KOPT-K1 (cell line): Measurements from ENCODE around the gene ZRSR2.
"Not testable (repeated sequence)": the region's sequence is repeated elsewhere in the genome, so short reads cannot be mapped to it uniquely, and the experiment has no call there.

Experiments used
- H3K27ac ChIP-seq: fragments of 200-600 bp; sonication (generic); 2 replicates; pipeline ENCODE4 v1.5.1; 2016; ENCODE audit warnings: antibody characterized with exemption, mild to moderate bottlenecking, low read depth, low read length; ENCODE audit not compliant: poor library complexity, severe bottlenecking
- H3K36me3 ChIP-seq: fragments of 200-600 bp; sonication (generic); 2 replicates; pipeline ENCODE4 v1.5.1; 2017; ENCODE audit warnings: antibody characterized with exemption, mild to moderate bottlenecking, low read length, moderate library complexity; ENCODE audit not compliant: insufficient read depth
- H3K9me3 ChIP-seq: fragments of 200-600 bp; sonication (generic); 2 replicates; pipeline ENCODE4 v1.5.1; 2017; ENCODE audit warnings: antibody characterized with exemption, low read length, mild to moderate bottlenecking; ENCODE audit not compliant: insufficient read depth, poor library complexity, severe bottlenecking

Gene ZRSR2

DNA sequence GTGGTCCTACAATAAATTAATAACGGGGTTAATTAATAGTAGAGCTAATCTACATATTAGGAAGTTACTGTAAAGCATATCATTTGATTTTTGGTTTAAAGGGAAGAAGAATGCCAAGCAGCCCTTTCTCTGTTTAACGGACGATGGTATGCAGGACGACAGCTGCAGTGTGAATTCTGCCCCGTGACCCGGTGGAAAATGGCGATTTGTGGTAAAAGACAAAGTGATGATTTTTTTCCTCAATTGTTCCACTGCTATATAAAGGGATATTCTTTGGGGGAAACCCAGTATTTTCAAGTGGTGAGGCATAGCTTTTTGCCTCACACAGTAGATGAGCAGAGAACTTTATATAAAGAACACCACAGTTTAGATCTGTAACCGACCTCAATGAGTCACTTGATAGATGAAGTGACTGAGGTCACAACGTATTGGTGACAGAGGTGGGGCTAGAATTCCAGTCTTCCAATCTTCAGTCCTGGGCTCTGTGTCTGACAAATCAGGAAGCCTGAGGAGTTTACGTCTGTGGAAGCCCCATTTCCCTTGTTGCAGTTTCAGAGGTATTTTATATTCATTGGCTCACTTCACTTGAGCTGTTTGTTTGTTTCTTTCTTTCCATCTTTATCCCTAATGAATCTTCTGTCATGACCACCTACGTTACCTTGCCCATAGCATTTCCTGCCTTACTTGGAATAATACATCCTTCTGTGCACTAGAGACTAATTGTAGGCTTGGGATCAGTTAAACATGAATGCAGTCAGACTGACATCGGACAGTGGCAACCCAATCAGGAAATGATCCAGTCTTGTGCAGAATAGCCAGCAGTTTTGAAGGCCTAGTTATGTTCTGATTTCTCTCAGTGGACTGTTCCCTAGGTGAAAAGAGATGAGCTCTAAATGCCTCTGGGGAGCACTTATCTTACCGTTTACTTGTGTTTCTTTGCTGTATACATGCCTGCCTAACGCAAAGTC lies 30.1 kb downstream of the ZRSR2 start:
- Histone ChIP-seq H3K27ac (no peak overlapping the region), H3K36me3 (peaks cover 64% of the 10 kb centered on the region), H3K9me3 (no peaks in the 10 kb centered on the region)

GRCh38 chrX:15822922-15823321 lies 32.6 kb downstream of the ZRSR2 start:
- H3K36me3 ChIP-seq, result peaks cover 66% of the 10 kb centered on the region
- no peaks in the 10 kb centered on the region for H3K9me3 ChIP-seq

DNA sequence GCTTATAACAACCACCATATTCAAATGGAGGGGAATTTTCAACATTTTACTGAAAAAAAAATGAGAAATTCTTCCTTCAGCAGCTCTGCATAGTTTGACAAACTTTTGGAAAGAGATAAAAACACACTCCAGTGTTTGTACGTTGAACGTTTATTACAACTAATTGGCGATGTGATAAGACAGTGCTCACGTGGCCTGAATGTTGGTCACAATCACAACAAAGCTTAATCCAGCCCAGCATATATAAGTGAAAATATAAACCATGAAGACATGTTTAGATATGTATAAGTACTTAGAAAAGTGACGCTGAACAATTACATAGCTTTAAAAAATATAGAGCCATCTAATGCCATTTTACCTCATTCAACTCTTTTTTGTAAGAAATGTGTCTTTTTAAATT lies 35.7 kb downstream of the ZRSR2 start:
- Histone ChIP-seq H3K36me3 (peaks cover 47% of the 10 kb centered on the region), H3K27ac (no peak overlapping the region)

More at GRCh38 chrX:15822922-15823321, 32.6 kb downstream of the ZRSR2 start:
- H3K27ac ChIP-seq, result no peak overlapping the region

GRCh38 chrX:15829217-15829616 lies 38.9 kb downstream of the ZRSR2 start:
- H3K27ac ChIP-seq, result no peak overlapping the region
- H3K36me3 ChIP-seq, result peaks cover 20% of the 10 kb centered on the region
- no peaks in the 10 kb centered on the region for H3K9me3 ChIP-seq

More for the DNA sequence above, 35.7 kb downstream of the ZRSR2 start:
- H3K9me3 ChIP-seq, result no peaks in the 10 kb centered on the region

DNA sequence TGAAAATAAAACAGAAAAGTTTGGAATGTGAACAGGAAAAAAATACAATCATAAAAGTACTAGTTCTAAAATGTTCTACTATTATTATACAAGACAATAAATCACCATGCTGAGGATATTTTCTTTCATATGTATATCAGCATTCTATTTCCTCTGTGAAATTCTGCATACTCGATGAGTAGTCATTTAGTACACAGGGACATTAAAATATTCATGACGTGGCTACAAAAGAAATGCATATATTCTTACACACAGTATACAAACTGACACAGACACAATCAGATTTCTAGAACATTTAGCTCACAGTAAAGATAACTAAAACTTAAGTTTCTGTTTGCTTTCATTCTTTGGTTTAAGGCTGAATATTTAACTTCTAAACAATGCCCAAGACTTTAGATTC lies 41.1 kb downstream of the ZRSR2 start:
- H3K36me3 ChIP-seq, H3K27ac ChIP-seq, H3K9me3 ChIP-seq: not testable (repeated sequence)

DNA sequence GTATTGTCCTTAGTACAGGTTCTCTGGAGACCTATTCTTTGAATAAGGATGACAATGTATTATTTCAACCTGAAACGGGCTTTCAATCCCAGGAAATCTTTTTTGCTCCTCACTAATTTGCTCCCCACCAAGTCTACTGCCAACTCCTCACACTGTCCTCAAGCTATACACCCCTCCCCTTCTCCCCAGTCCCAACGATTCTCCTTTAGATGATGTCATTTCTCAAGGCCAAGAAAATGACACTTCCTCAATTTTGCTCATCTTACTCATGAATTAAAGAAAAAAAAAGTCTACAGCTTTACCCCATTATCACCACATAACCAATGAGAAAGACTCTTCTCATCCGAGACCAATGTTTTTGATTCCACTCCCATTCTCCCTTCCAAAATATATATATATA lies 43.8 kb downstream of the ZRSR2 start:
- no peaks in the 10 kb centered on the region; the same call in 1 of the 2 replicates for H3K36me3 ChIP-seq
- no peak overlapping the region for H3K27ac ChIP-seq
- H3K9me3 ChIP-seq, result no peaks in the 10 kb centered on the region

GRCh38 chrX:15834827-15835595 lies 44.7 kb downstream of the ZRSR2 start:
- Histone ChIP-seq H3K9me3 (no peaks in the 10 kb centered on the region), H3K36me3 (no peaks in the 10 kb centered on the region; the same call in 1 of the 2 replicates), H3K27ac (no peak overlapping the region)

GRCh38 chrX:15838017-15838416 lies 47.7 kb downstream of the ZRSR2 start:
- peaks cover 9% of the 10 kb centered on the region; the same call in 1 of the 2 replicates for H3K36me3 ChIP-seq
- H3K27ac ChIP-seq, result no peak overlapping the region
- H3K9me3 ChIP-seq, result no peaks in the 10 kb centered on the region

- H3K9me3 ChIP-seq, result no peaks in the 10 kb centered on the region
- no peak overlapping the region for H3K27ac ChIP-seq
- H3K36me3 ChIP-seq, result peaks cover 24% of the 10 kb centered on the region
These were observed 51.7 kb downstream of the ZRSR2 start for GRCh38 chrX:15841853-15842516.

DNA sequence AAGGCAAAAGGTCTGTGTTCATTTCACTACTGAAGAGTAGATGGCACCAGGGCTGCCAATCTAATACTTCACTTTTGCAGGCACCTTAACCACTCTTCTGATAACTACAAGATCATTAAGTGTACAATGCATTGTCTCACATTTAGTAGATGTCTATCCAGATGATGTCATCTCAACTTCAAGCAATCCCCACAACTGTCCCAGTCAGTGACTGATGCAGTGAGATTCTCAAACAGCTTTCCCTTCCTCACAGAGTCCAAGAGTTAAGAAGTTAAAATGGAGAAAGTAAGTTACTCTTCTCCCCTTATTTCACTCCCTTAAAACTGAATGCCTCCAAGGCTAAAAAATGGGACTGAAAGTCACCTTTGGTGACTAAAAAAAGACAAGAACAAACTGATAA lies 53.7 kb downstream of the ZRSR2 start:
- H3K27ac ChIP-seq, result no peak overlapping the region
- peaks cover 24% of the 10 kb centered on the region for H3K36me3 ChIP-seq

DNA sequence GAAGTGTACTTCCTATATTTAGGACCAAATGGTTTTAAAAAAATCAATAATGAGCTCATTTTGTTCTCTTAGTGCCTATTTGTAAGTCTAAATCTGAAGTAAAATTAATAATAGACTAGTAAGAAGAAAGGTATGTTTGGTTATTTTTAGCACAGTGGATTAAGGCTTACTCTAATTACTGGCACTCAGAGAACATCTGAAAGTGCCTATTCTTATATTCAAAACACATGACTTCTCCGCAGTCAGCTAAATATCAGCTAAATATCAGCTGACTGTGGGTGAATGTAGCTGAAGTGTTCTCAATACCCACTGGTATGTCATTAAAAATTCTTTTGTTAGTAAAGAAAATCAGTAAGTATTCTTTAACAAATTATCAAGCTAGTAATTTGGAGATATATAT lies 58.3 kb downstream of the ZRSR2 start:
- H3K27ac ChIP-seq, result no peak overlapping the region
- no peaks in the 10 kb centered on the region for H3K9me3 ChIP-seq
- peaks cover 15% of the 10 kb centered on the region for H3K36me3 ChIP-seq

More for the DNA sequence above, 53.7 kb downstream of the ZRSR2 start:
- H3K9me3 ChIP-seq, result no peaks in the 10 kb centered on the region

GRCh38 chrX:15849555-15849954 lies 59.3 kb downstream of the ZRSR2 start:
- H3K36me3 ChIP-seq, result peaks cover 6% of the 10 kb centered on the region
- H3K27ac ChIP-seq, result no peak overlapping the region
- H3K9me3 ChIP-seq, result no peaks in the 10 kb centered on the region

DNA sequence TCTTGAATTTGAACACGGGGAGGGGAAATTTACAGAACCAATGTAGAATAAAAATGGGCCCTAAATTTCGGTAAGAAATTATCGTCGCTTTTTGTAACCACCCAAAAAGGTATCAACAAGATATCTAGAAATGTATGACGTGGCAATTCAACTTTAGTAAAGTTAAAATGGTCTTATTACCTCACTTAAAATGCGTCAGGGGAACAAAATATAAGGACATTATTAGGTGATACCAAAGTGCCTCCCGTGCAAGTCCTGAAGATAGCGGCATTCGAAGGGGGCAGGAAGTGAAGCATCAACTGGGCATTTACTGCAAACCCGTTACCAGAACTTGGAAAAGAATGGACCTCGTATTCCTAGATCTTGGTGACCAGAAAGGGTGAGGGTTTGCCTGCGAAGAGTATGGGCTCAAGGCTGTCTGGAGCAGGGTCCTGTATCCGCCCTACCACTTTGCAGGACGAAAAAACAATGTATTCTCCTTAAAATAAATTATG lies 63.3 kb downstream of the ZRSR2 start:
- Histone ChIP-seq H3K9me3 (no peaks in the 10 kb centered on the region), H3K27ac (peak overlapping the region; percentile 55), H3K36me3 (no peaks in the 10 kb centered on the region; the same call in 1 of the 2 replicates)

DNA sequence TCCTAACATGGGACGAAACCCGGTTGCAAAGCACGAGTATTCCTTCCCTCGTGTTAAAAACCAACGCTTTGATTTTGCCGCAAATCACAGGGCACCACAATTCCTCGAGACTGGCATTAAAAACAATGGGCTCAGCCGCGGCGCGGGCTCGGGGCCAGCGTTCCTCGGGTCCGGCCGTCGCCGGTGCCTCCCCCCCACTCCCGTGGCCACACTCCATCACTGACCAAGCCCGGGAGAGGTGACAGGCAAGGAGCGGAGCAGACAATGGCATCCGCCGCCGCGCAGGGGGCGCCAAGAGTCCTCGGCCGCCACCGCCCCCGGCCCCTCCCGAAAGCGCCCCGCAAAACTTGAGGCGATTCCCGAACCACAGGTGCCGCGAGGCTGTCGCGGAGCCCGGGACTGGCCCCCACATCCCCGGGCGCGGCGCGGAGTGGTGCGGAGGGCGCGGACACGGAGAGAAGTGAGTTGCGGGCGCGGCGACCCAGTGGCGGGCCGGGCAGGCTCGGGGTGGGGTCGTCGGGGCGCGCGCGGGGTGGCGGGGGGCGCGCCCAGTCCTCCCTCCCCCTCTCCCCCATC lies 63.9 kb downstream of the ZRSR2 start:
- no peaks in the 10 kb centered on the region for H3K9me3 ChIP-seq
- peak overlapping the region; percentile 55 for H3K27ac ChIP-seq
- H3K36me3 ChIP-seq, result no peaks in the 10 kb centered on the region; the same call in 1 of the 2 replicates
